ENCODE measurements around the gene SLC12A1. TPM values are rescaled to one million over a fixed set of nuclear protein-coding genes. Genes with fewer than 3 reads are reported as not detected.

The SLC12A1 gene
- polyA plus RNA-seq, 1 of the 3 experiments (the other 2 are of a cell fraction), result not detected

DNA sequence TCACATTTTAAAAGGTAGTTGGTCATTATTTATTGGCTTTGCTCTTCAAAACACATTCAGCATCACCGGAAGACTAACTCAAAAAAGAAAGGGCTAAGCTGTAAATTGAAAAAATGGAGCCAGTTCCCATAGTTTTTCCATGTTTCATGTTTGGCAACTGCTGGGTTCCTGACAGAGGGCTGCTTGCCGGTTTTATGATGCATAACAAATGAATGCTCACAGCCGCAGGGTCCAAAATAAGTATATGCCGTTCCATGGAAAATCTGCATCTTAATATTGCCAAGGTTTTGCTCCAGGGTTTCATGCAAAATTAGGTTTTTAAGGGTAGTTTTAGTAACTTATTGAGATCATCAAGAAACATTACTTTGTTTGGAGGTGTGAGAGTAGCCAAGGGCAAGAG, 15.8 kb downstream of the SLC12A1 start:
- H4K20me1 ChIP-seq (ENCODE audit: insufficient read depth), result no peaks in the 10 kb centered on the region
- H3K9ac ChIP-seq, result no peak overlapping the region
- CTCF ChIA-PET, result interaction anchor here (1.3 to 1.4 kb wide), 2 partner anchors 11 to 29 kb away, joined by 4 to 5 read pairs; no protein-coding TSS in a partner anchor
- H3K9me3 ChIP-seq, result no peaks in the 10 kb centered on the region
- H2AFZ ChIP-seq (ENCODE audit: low read depth), result no peak overlapping the region
- no peak for DNase-seq
- WGBS (ENCODE audit: low lambda C conversion rate), result 62% methylated on average over 4 of the region's 4 CpGs
- no peaks in the 10 kb centered on the region for H3K9me2 ChIP-seq
- TF ChIP-seq GATA2 (CRISPR knock-in tag; IDR thresholded peaks at IDR 0.05), result no peak
- TF ChIP-seq GABPA (IDR thresholded peaks at IDR 0.05; ENCODE audit: low read depth), result no peak
- no peak for TF ChIP-seq SMC3 (IDR thresholded peaks at IDR 0.05; ENCODE audit: low read depth, low read length)
- no peak for TF ChIP-seq POLR2AphosphoS5 (IDR thresholded peaks at IDR 0.05; ENCODE audit: low read depth, low read length)
- TF ChIP-seq TCF12 (IDR thresholded peaks at IDR 0.05), result no peak
- TF ChIP-seq FOXJ3 (CRISPR knock-in tag; IDR thresholded peaks at IDR 0.05), result no peak
- TF ChIP-seq JUND (IDR thresholded peaks at IDR 0.05), result no peak
- TF ChIP-seq EZH2phosphoT487 (IDR thresholded peaks at IDR 0.05; ENCODE audit: borderline replicate concordance, low read depth), result no peak
- TF ChIP-seq IRF3 (IDR thresholded peaks at IDR 0.05; ENCODE audit: low read depth, low read length), result no peak
- no peak for TF ChIP-seq PBX3 (IDR thresholded peaks at IDR 0.05)
- no peak for TF ChIP-seq MXI1 (IDR thresholded peaks at IDR 0.05; ENCODE audit: low read depth, low read length)
- TF ChIP-seq CHD2 (IDR thresholded peaks at IDR 0.05; ENCODE audit: low read length, partially characterized antibody), result no peak
- TF ChIP-seq FOXM1 (IDR thresholded peaks at IDR 0.05; ENCODE audit: low read depth), result no peak
- TF ChIP-seq, protein P1, sequence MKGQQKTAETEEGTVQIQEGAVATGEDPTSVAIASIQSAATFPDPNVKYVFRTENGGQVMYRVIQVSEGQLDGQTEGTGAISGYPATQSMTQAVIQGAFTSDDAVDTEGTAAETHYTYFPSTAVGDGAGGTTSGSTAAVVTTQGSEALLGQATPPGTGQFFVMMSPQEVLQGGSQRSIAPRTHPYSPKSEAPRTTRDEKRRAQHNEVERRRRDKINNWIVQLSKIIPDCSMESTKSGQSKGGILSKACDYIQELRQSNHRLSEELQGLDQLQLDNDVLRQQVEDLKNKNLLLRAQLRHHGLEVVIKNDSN (IDR thresholded peaks at IDR 0.05; ENCODE audit: borderline replicate concordance, low read depth), result no peak
- TF ChIP-seq FOSL2 (IDR thresholded peaks at IDR 0.05; ENCODE audit: borderline replicate concordance, low read depth), result no peak
- no peak for TF ChIP-seq YY1 (IDR thresholded peaks at IDR 0.05; ENCODE audit: low read depth)
- TF ChIP-seq REST (IDR thresholded peaks at IDR 0.05; ENCODE audit: low read depth, low read length), result no peak
- no peak for TF ChIP-seq RAD21 (IDR thresholded peaks at IDR 0.05; ENCODE audit: low read length)
- TF ChIP-seq, protein P2, sequence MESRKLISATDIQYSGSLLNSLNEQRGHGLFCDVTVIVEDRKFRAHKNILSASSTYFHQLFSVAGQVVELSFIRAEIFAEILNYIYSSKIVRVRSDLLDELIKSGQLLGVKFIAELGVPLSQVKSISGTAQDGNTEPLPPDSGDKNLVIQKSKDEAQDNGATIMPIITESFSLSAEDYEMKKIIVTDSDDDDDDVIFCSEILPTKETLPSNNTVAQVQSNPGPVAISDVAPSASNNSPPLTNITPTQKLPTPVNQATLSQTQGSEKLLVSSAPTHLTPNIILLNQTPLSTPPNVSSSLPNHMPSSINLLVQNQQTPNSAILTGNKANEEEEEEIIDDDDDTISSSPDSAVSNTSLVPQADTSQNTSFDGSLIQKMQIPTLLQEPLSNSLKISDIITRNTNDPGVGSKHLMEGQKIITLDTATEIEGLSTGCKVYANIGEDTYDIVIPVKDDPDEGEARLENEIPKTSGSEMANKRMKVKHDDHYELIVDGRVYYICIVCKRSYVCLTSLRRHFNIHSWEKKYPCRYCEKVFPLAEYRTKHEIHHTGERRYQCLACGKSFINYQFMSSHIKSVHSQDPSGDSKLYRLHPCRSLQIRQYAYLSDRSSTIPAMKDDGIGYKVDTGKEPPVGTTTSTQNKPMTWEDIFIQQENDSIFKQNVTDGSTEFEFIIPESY (IDR thresholded peaks at IDR 0.05; ENCODE audit: borderline replicate concordance, low read depth), result no peak
- no peak for TF ChIP-seq RFX5 (IDR thresholded peaks at IDR 0.05; ENCODE audit: low read length)
- H3K27me3 ChIP-seq (ENCODE audit: insufficient read depth), result no peaks in the 10 kb centered on the region
- H3K27ac ChIP-seq (ENCODE audit: low read depth in 2 of 2, low read length in 1 of 2), result no peak overlapping the region
- H3K4me2 ChIP-seq, result no peak overlapping the region
- H3F3A ChIP-seq (replicated peaks; ENCODE audit: insufficient read depth), result no peaks in the 10 kb centered on the region
- no peaks in the 10 kb centered on the region for H3K79me2 ChIP-seq (ENCODE audit: insufficient read depth)
- no peaks in the 10 kb centered on the region for H3K4me1 ChIP-seq (ENCODE audit: control insufficient read depth in 1 of 2, insufficient read depth in 2 of 2, low read depth in 1 of 2, low read length in 1 of 2)
- H3K36me3 ChIP-seq (replicated peaks in 1 of 2; ENCODE audit: control insufficient read depth in 1 of 2, insufficient read depth in 2 of 2, low read length in 1 of 2), result no peaks in the 10 kb centered on the region
- H3K4me3 ChIP-seq (ENCODE audit: low read depth in 2 of 2, low read length in 1 of 2), result no peak overlapping the region
- POLR2A ChIA-PET, result interaction anchor here (0.6 kb wide), 1 partner anchor 692 kb away, joined by 3 read pairs; no protein-coding TSS in a partner anchor
